ENCODE data around the gene FAM221A.
A peak's percentile ranks its signal among the peaks of the same experiment; 100 is the strongest.
"Not testable (repeated sequence)": the region's sequence is repeated elsewhere in the genome, so short reads cannot be mapped to it uniquely, and the experiment has no call there.

FAM221A gene

GRCh38 chr7:23709081-23709750 lies 29.2 kb downstream of the FAM221A start:
- no peak for DNase-seq

- DNase-seq: no peak
Measured at GRCh38 chr7:23710000-23710399, 30.0 kb downstream of the FAM221A start, which contains the start of gene STK31. Gene STK31 (plus strand): TSS chr7:23710219. CDS start chr7:23710286, 67 bp downstream.

- DNase-seq: peak in 2 of 5 experiments; percentile 14 to 34
Measured at GRCh38 chr7:23712368-23713284, 32.6 kb downstream of the FAM221A start.

GRCh38 chr7:23713285-23714149 lies 33.5 kb downstream of the FAM221A start:
- DNase-seq: no peak

- DNase-seq: no peak
Measured at GRCh38 chr7:23714150-23714464, 34.1 kb downstream of the FAM221A start.

DNA sequence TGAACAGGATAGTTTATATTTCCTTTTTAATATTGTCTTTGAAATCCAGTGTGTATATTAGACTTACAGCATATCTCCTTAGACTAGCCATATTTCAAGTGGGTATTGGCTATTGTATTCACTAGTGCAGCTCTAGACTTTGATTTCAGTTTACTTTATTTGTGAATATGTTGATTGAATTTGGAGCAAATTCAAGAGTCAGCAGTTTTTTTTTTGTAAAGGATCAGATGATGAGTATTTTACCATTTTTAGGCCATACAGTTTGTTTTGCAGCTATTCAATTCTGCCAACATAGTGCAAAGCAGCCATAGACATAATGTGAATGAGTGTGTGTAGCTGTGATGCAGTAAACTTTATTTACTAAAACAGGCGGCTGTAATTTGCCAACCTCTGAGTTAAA lies 34.6 kb downstream of the FAM221A start:
- DNase-seq: no peak

GRCh38 chr7:23715099-23715498 lies 35.1 kb downstream of the FAM221A start:
- no peak for DNase-seq

- no peak for DNase-seq
Measured at GRCh38 chr7:23717788-23718187, 37.8 kb downstream of the FAM221A start.

- no peak for DNase-seq
Measured at GRCh38 chr7:23721456-23721855, 41.5 kb downstream of the FAM221A start.

DNA sequence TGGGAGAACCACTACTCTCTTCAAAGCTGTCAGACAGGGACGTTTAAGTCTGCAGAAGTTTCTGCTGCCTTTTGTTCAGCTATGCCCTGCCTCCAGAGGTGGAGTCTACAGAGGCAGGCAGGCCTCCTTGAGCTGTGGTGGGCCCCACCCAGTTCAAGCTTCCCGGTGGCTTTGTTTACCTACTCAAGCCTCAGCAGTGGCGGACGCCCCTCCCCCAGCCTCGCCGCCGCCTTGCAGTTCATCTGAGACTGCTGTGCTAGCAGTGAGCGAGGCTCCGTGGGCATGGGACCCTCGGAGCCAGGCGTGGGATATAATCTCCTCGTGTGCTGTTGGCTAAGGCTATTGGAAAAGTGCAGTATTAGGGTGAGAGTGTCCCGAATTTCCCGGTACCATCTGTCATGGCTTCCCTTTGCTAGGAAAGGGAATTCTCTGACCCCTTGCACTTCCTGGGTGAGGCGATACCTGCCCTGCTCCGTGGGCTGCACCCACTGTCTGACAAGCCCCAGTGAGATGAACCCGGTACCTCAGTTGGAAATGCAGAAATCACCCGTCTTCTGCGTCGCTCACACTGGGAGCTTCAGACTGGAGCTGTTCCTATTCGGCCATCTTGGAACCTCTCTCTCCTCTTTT lies 42.7 kb downstream of the FAM221A start:
- peak in 1 of 5 experiments; percentile 2 for DNase-seq

DNA sequence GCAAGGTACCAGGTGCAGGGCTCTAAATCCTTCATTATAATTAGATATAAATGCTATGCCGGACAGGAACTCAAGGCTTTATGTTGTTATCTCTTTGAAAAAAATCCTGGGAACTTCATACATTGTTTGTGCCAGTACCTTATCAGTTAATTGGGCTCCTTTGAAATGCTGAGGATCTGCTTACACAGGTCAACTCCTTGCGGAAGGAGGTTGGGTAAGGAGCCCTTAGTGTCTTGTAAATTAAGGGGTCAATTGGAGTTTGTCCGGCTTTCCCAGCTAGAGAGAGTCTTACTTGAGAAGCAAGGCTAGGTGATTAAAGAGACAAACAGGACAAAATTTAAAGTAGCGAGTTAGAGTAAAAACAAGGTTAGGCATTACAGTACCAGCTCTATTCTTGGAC lies 44.1 kb downstream of the FAM221A start:
- not testable (repeated sequence) for DNase-seq

- DNase-seq: no peak
Measured at GRCh38 chr7:23742051-23742450, 62.1 kb downstream of the FAM221A start.

- no peak for DNase-seq
Measured at GRCh38 chr7:23743226-23743625, 63.2 kb downstream of the FAM221A start.

DNA sequence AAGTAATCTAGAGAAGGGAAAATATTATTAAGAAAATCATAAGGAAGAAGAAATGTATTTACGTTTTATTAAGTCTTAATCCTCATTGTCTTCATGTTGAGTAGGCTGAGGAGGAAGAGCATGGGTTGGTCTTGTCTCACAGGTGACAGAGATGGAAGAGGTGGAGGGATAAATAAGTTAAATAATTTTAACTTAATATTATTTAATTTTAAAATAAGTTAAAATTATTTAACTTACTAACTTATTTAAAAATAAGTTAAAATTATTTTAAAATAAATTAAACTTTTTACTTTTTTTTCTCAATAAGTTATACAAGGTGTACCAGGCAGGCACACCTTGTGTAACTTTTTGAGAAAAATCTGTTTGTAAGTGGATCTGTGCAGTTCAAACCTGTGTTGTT lies 66.6 kb downstream of the FAM221A start:
- DNase-seq: no peak

DNA sequence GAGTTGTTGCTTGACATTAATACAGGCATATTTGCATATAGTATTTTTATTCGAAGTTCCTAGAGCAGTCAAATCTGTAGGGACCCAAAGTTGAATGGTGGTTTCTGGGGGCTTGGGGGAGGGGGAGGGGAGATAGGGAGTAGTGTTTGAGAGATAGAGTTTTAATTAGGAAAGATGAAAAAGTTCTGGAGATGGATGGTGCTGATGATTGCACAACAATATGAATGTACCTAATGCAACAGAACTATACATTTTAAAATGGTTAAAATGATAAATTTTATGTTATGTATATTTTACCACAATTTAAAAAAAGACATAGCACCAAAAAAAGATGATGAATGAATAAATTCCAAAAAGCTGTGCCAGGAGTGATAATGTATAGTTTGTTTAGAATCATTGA lies 71.9 kb downstream of the FAM221A start:
- no peak for DNase-seq
